HepG2 (cell line): ENCODE data around the gene CEBPE. TPM values are rescaled to one million over a fixed set of nuclear protein-coding genes. Genes with fewer than 3 reads are reported as not detected.

Experiments used
- ATAC-seq: fragments of 200-7000 bp; cut with Tn5 transposase; 3 replicates; pipeline ENCODE4 v1.9.1; 2020; ENCODE audit warnings: mild to moderate bottlenecking, moderate library complexity
- BruUV-seq: library from RNA; stranded (reverse); fragments of 400-500 nt; replicated peaks from 2 replicates; lab custom pipeline; 2021; lab: Mats Ljungman, UMichigan
- CTCF ChIA-PET: fragments of 300-600 bp; formaldehyde crosslinking; extraction: SDS; loops from one replicate; lab custom pipeline; 2021; ENCODE audit warnings: low total read pairs, inconsistent platforms, low intra/inter-chr PET ratio; lab: Yijun Ruan, JAX
- POLR2A ChIA-PET: fragments of 350-600 bp; sonication (Branson Sonifier 250); formaldehyde crosslinking; loops from one replicate; lab custom pipeline; 2020; ENCODE audit warnings: antibody characterized with exemption, inconsistent platforms; lab: Yijun Ruan, JAX
- DNase-seq: peaks from one replicate; pipeline ENCODE4 v3.0.0-alpha.2; 2015; ENCODE audit warnings: low spot score
- FAIRE-seq: peaks from 3 replicates; lab custom pipeline; 2011; peaks lifted over from hg19 to GRCh38; lab: Jason Lieb, UNC
- H2AFZ ChIP-seq: one replicate; pipeline ENCODE4 v1.6.1; 2011; ENCODE audit warnings: low read length, inconsistent platforms
- H3K27ac ChIP-seq: fragments of 300-600 bp; 3 replicates; pipeline ENCODE4 v1.8.0; 2011; ENCODE audit warnings: mixed run types, mild to moderate bottlenecking, mixed read lengths, low read length, inconsistent platforms; ENCODE audit not compliant: insufficient read depth; ENCODE audit errors: extremely low read length
- H3K27me3 ChIP-seq, 2 experiments: fragments of 200-600 bp in 1 of 2; 2 replicates in 1 of 2; 3 replicates in 1 of 2; pipeline versions ENCODE4 v1.6.0 to v1.8.0; 2011; ENCODE audit warnings: low read length in 2 of 2, mild to moderate bottlenecking in 2 of 2, moderate library complexity in 2 of 2, inconsistent platforms in 1 of 2; ENCODE audit not compliant: insufficient read depth in 2 of 2, control insufficient read depth in 1 of 2
- H3K36me3 ChIP-seq, 2 experiments: fragments of 200-600 bp in 1 of 2; replicated peaks in 1 of 2; 2 replicates in 1 of 2; 3 replicates in 1 of 2; pipeline versions ENCODE4 v1.5.1 to v1.8.0; 2011; ENCODE audit warnings: low read length in 2 of 2, inconsistent platforms in 1 of 2; ENCODE audit not compliant: insufficient read depth in 2 of 2, control insufficient read depth in 1 of 2
- H3K4me1 ChIP-seq: 2 replicates; pipeline ENCODE4 v1.5.1; 2012; ENCODE audit warnings: low read length, inconsistent platforms; ENCODE audit not compliant: insufficient read depth
- H3K4me2 ChIP-seq: 2 replicates; pipeline ENCODE4 v1.6.0; 2011; ENCODE audit warnings: low read depth, low read length, inconsistent platforms
- H3K4me3 ChIP-seq, 3 experiments: fragments of 200-600 bp in 1 of 3; sonication (generic), shearing (Covaris generic) in 1 of 3; replicated peaks in 1 of 3; 2 replicates each; pipeline ENCODE4 v1.5.1; 2011 to 2016; ENCODE audit warnings: low read length in 3 of 3, inconsistent platforms in 2 of 3, low read depth in 2 of 3, mild to moderate bottlenecking in 2 of 3, control low read depth in 1 of 3, mixed read lengths in 1 of 3; ENCODE audit not compliant: insufficient read depth in 1 of 3
- H3K79me2 ChIP-seq: one replicate; pipeline ENCODE4 v1.6.1; 2011; ENCODE audit warnings: low read length, inconsistent platforms; ENCODE audit not compliant: insufficient read depth
- H3K9ac ChIP-seq: 2 replicates; pipeline ENCODE4 v1.6.0; 2011; ENCODE audit warnings: mild to moderate bottlenecking, low read depth, low read length, inconsistent platforms; ENCODE audit not compliant: insufficient read depth
- H3K9me3 ChIP-seq: 2 replicates; pipeline ENCODE4 v1.5.1; 2012; ENCODE audit warnings: mild to moderate bottlenecking, low read length
- H4K20me1 ChIP-seq: 2 replicates; pipeline ENCODE4 v1.6.0; 2011; ENCODE audit warnings: inconsistent platforms, mild to moderate bottlenecking, low read length, moderate library complexity; ENCODE audit not compliant: insufficient read depth
- BORCS8-MEF2B ChIP-seq: sonication (generic); formaldehyde crosslinking; IDR thresholded peaks from 2 replicates; pipeline ENCODE4 v1.8.0; 2022; ENCODE audit warnings: mild to moderate bottlenecking, missing genetic modification reagents
- PHF20 ChIP-seq: sonication (generic); formaldehyde crosslinking; IDR thresholded peaks from 2 replicates; pipeline ENCODE4 v1.5.0; 2020; ENCODE audit warnings: mild to moderate bottlenecking, missing genetic modification reagents
- RBFOX2 ChIP-seq: fragments of 200-400 bp; formaldehyde crosslinking; IDR thresholded peaks from 2 replicates; pipeline ENCODE4 v1.6.1; 2017; ENCODE audit warnings: low read depth, mild to moderate bottlenecking, low read length
- RBM22 ChIP-seq: fragments of 200-400 bp; formaldehyde crosslinking; optimal IDR thresholded peaks from 2 replicates; pipeline ENCODE3; 2017; ENCODE audit warnings: mild to moderate bottlenecking, low read length, moderate library complexity
- ZBTB20 ChIP-seq: sonication (generic); formaldehyde crosslinking; IDR thresholded peaks from 2 replicates; pipeline ENCODE4 v1.8.1; 2023; ENCODE audit warnings: missing genetic modification reagents, low read depth, mild to moderate bottlenecking, borderline replicate concordance
- ZFP90 ChIP-seq: sonication (generic); formaldehyde crosslinking; IDR thresholded peaks from 2 replicates; pipeline ENCODE4 v1.8.0; 2022; ENCODE audit warnings: missing genetic modification reagents, mild to moderate bottlenecking, inconsistent platforms, borderline replicate concordance
- ZMYM2 ChIP-seq: sonication (generic); formaldehyde crosslinking; IDR thresholded peaks from 2 replicates; pipeline ENCODE4 v1.8.0; 2022; ENCODE audit warnings: mild to moderate bottlenecking, missing genetic modification reagents
- ZSCAN30 ChIP-seq: sonication (generic); formaldehyde crosslinking; IDR thresholded peaks from 2 replicates; pipeline ENCODE4 v1.5.0; 2020; ENCODE audit warnings: mild to moderate bottlenecking, missing genetic modification reagents
- WGBS: methylation state at CpG from one replicate; pipeline ENCODE4 v1.1.6; 2017; ENCODE audit warnings: low lambda C conversion rate; 5-methylcytosine and 5-hydroxymethylcytosine counted together
- in situ Hi-C: cut with HindIII; loops from 2 replicates; pipeline ENCODE4 v1.10.0; 2017; ENCODE audit warnings: low pct_unique_long_range_greater_than_20kb; ENCODE audit not compliant: extremely low pct_ligation_motif_present
- intact Hi-C: fragments of 100-400 bp; cut with micrococcal nuclease; formaldehyde crosslinking; loops from one replicate; pipeline ENCODE4 v1.10.0; 2022; ENCODE audit not compliant: unreplicated experiment
- polyA plus RNA-seq, 8 experiments: library from polyadenylated mRNA; depleted of rRNA in 3 of 8; stranded (reverse) in 7 of 8; unstranded in 1 of 8; fragments of >200 nt; fragmentation: Illumina TruSeq in 4 of 8; extraction: Trizol in 4 of 8; gene quantifications; 2 replicates each; pipeline versions ENCODE4 v1.2.1 to v1.2.3, GENCODE V29; 2011 to 2016; ENCODE audit warnings: low read depth in 4 of 8, missing spikeins in 1 of 8, mixed read lengths in 1 of 8; ENCODE audit not compliant: insufficient read depth in 1 of 8
- total RNA-seq, 5 experiments: library from RNA; depleted of rRNA; stranded (reverse); fragments of >200 nt; fragmentation: Illumina TruSeq; extraction: Trizol; gene quantifications; 2 replicates each; pipeline ENCODE4 v1.2.3, GENCODE V29; 2016; ENCODE audit warnings: low read depth in 1 of 5
- TF ChIP-seq, protein P1 (sequence below), 2 experiments: fragments of 450-650 bp in 1 of 2; sonication (generic) in 1 of 2; formaldehyde crosslinking; IDR thresholded peaks; 2 replicates each; pipeline versions ENCODE4 v1.5.0 to v1.8.0; 2020 to 2022; ENCODE audit warnings: mild to moderate bottlenecking in 1 of 2, missing genetic modification reagents in 1 of 2
- TF ChIP-seq, protein P2 (sequence below): sonication (generic); formaldehyde crosslinking; IDR thresholded peaks from 2 replicates; pipeline ENCODE4 v1.4.0; 2020; ENCODE audit warnings: missing genetic modification reagents

Gene CEBPE
- total and polyA plus RNA-seq, 2 of the 13 experiments (the other 11 are each of a cell fraction or from before 2014, with no cell fraction given) = 0.09 to 0.11 TPM

DNA sequence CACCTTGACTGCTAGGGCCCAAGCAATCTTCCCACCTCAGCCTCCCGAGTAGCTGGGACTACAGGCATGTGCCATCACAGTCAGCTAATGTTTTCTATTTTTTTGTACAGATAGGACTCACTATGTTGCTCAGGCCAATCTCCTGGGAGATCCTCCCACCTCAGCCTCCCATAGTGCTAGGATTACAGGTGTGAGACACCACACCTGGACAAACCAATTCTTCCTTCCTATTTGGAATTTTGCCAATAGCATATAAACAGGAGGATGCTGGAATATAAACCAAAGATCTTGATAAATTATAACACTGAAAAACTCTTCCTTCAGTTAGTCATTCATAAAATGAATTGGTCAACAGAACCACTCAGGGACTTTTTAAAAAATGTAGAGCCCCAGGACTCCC lies 32.5 kb downstream of the CEBPE start:
- H3K27me3 ChIP-seq = no peaks in the 10 kb centered on the region
- peaks cover 18% of the 10 kb centered on the region for H3K79me2 ChIP-seq
- intact Hi-C loops = no loop called here
- POLR2A ChIA-PET = interaction anchor here (5.2 kb wide), 1 partner anchor 8 kb away, joined by 51 read pairs; the partner anchor contains the start of genes ACIN1 and C14orf119
- no peak for ATAC-seq
- DNase-seq = no peak
- H3K9me3 ChIP-seq = no peaks in the 10 kb centered on the region
- WGBS = 100% methylated on average over 1 of the region's 1 CpG
- H3K36me3 ChIP-seq = peaks cover 52 to 96% of the 10 kb centered on the region in 2 experiments
- H4K20me1 ChIP-seq = peaks cover 5% of the 10 kb centered on the region; the same call in 1 of the 2 replicates
- H3K4me2 ChIP-seq = no peak overlapping the region
- BruUV-seq = no TSS peak
- no peaks in the 10 kb centered on the region for H3K4me1 ChIP-seq
- H3K9ac ChIP-seq = no peak overlapping the region
- no peak overlapping the region for H2AFZ ChIP-seq
- H3K27ac ChIP-seq = no peak overlapping the region
- TF ChIP-seq ZFP90 (CRISPR knock-in tag) (no peak), ZMYM2 (CRISPR knock-in tag) (no peak), RBFOX2 (0 out of 2 replicates have a peak, but pooled peaks have one; percentile 4)
- TF ChIP-seq, all 625 proteins: peak for 1
- no peak for FAIRE-seq
- in situ Hi-C loops = no loop called here
- CTCF ChIA-PET = interaction anchor here (1.5 kb wide), 1 partner anchor 17 kb away, joined by 3 read pairs; no protein-coding TSS in a partner anchor
- H3K4me3 ChIP-seq = no peak overlapping the region

DNA sequence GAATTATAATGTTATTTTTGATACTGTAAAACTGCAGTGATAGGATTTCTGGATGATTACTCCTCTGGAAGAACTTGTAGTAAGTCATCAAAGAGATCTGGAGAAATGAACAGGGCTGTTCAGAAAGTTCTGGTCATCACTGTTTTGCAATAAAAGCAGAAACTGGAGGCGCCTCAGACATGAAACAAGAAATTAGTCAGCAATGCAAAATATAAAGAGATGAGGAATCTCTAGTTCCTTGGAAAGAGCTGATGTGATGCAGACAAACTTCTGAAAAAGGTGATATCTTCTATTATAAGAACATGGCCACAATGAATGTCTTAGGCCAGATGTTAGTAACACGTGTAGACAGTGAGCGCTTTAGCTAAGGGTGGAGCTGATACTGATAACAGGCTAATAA lies 33.6 kb downstream of the CEBPE start:
- FAIRE-seq (no peak), ATAC-seq (no peak), DNase-seq (no peak)
- TF ChIP-seq ZBTB20 (CRISPR knock-in tag) (no peak), BORCS8-MEF2B (CRISPR knock-in tag) (no peak), RBM22 (no peak), ZSCAN30 (CRISPR knock-in tag) (no peak), PHF20 (no peak)
- TF ChIP-seq, protein P1, sequence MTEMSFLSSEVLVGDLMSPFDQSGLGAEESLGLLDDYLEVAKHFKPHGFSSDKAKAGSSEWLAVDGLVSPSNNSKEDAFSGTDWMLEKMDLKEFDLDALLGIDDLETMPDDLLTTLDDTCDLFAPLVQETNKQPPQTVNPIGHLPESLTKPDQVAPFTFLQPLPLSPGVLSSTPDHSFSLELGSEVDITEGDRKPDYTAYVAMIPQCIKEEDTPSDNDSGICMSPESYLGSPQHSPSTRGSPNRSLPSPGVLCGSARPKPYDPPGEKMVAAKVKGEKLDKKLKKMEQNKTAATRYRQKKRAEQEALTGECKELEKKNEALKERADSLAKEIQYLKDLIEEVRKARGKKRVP (CRISPR knock-in tag; IDR thresholded peaks at IDR 0.05) = no peak
- TF ChIP-seq, protein P2, sequence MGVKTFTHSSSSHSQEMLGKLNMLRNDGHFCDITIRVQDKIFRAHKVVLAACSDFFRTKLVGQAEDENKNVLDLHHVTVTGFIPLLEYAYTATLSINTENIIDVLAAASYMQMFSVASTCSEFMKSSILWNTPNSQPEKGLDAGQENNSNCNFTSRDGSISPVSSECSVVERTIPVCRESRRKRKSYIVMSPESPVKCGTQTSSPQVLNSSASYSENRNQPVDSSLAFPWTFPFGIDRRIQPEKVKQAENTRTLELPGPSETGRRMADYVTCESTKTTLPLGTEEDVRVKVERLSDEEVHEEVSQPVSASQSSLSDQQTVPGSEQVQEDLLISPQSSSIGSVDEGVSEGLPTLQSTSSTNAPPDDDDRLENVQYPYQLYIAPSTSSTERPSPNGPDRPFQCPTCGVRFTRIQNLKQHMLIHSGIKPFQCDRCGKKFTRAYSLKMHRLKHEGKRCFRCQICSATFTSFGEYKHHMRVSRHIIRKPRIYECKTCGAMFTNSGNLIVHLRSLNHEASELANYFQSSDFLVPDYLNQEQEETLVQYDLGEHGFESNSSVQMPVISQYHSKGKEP = no peak
- no peaks in the 10 kb centered on the region for H3K9me3 ChIP-seq
- no peak overlapping the region for H3K4me2 ChIP-seq
- WGBS = 95% methylated on average over 3 of the region's 3 CpGs
- H3K27me3 ChIP-seq = no peaks in the 10 kb centered on the region
- BruUV-seq = no TSS peak
- ChIA-PET CTCF (no interaction called here), POLR2A (interaction anchor here (1.8 to 5.2 kb wide), 2 partner anchors 10 to 13 kb away, joined by 7 to 51 read pairs; partner anchors contain the start of genes ACIN1 and C14orf119)
- in situ Hi-C loops = no loop called here
- intact Hi-C loops = no loop called here
- H4K20me1 ChIP-seq = peaks cover 5% of the 10 kb centered on the region; the same call in 1 of the 2 replicates
- H2AFZ ChIP-seq = no peak overlapping the region
- no peak overlapping the region for H3K9ac ChIP-seq
- no peak overlapping the region for H3K27ac ChIP-seq
- H3K4me1 ChIP-seq = no peaks in the 10 kb centered on the region
- no peak overlapping the region for H3K4me3 ChIP-seq
- peaks cover 52 to 98% of the 10 kb centered on the region in 2 experiments for H3K36me3 ChIP-seq
- peaks cover 10% of the 10 kb centered on the region for H3K79me2 ChIP-seq
